HPDE6-E6E7 (cell line): ENCODE data around the gene YTHDF2.
"Not testable (repeated sequence)": the region's sequence is repeated elsewhere in the genome, so short reads cannot be mapped to it uniquely, and the experiment has no call there.

Source experiments
- DNase-seq: peaks from one replicate; pipeline ENCODE4 v3.0.0; 2011; ENCODE audit warnings: missing footprints; ENCODE audit errors: extremely low spot score

Gene YTHDF2

DNA sequence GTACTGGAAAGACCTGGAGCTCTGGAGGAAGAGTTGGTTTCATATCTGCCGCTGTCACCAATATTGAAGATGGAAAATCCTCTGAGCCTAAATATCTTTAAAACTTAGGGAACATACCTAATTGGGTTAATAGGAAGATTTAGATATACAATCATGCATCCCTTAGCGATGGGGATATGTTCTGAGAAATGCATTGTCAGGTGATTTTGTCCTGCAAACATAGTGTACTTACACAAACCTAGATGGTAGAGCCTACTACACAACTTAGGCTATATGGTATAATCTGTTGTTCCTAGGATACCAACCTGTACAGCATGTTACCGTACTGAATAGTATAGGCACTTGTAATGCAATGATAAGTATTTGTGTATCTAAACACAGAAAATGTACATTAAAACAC lies 22.5 kb downstream of the YTHDF2 start:
- no peak for DNase-seq

- no peak for DNase-seq
These were observed 24.4 kb downstream of the YTHDF2 start for GRCh38 chr1:28761189-28761588.

DNA sequence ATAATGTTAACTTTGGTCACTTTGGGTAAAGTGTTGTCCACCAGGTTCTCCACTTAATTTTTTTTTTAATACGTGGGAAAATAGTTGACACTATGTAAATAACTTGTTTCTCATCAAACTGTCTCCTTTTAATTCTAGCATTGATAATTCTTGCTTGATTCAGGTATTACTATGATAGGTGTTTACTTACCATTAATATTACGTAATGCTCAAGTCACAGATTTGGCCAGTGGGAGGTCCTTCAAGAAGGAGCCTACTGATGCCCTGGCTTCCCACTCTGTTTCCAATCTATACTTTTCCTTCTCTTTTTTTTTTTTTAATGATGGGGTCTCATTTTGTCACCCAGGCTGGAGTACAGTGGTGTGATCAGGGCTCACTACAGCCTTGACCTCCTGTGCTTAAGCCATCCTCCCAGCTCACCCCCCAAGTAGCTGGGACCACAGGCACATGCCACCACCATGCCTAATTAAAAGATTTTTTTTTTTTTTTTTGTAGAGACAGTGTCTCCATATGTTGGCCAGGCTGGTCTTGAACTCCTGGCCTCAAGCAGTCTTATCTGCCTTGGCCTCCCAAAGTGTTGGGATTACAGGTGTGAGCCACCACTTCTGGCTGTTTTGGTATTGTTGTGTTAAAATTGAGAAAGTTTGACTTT lies 29.9 kb downstream of the YTHDF2 start:
- no peak for DNase-seq

DNA sequence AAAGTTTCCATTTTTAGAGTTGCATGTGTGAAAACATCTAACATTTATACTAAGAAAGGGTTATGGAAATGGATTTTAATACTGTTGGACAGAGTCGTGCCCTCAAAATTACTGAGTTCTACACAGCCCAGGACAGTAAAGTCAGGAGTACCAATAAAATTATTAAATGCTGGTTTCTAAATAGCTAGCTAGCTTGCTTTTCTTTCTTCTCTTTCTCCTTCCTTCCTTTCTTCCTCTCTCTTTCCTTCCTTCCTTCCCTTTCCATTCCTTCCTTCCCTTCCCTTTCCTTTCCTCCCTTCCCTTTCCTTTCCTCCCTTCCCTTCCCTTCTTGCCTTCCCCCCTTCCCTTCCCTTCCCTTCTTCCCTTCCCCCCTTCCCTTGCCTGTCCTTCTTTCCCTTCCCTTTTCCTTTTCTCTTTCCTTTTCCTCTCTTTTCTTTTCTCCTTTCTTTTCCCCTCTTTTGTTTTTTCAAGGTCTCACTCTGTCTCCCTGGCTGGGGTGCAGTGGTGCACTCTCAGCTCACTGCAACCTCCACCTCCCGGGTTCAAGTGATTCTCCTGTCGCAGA lies 33.9 kb downstream of the YTHDF2 start:
- DNase-seq: no peak

DNA sequence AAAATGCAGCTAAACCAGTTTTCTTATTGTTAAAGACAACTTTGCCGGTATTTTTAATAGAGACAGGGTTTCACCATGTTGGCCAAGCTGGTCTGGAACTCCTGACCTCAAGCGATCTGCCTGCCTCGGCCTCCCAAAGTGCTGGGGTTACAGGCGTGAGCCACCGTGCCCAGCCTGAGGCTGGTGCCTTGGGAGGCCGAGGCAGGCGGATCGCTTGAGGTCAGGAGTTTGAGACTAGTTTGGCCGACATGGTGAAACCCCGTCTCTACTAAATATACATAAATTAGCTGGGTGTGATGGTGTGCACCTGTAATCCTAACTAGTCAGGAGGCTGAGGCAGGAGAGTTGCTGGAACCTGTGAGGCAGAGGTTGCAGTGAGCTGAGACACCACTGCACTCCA lies 35.2 kb downstream of the YTHDF2 start:
- not testable (repeated sequence) for DNase-seq

DNA sequence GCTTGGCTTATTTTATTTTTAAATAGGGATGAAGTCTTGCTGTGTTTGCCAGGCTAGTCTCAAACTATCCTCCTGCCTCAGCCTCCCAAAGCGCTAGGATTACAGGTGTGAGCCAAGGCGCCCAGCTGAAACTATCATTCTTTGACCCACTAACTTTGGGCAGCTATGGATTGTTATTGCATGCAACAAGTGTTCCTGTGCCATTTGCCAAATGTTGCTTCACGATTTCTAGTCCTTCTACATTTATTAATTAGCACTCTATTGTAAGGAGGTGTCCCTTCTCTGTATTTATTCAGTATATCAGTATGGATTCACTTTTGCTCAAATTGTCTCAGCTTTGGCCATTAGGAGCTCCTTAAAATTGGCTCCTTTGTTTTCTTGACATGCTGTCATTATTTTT lies 36.4 kb downstream of the YTHDF2 start:
- no peak for DNase-seq

GRCh38 chr1:28775121-28775942 lies 38.6 kb downstream of the YTHDF2 start:
- peak; percentile 79 for DNase-seq

DNA sequence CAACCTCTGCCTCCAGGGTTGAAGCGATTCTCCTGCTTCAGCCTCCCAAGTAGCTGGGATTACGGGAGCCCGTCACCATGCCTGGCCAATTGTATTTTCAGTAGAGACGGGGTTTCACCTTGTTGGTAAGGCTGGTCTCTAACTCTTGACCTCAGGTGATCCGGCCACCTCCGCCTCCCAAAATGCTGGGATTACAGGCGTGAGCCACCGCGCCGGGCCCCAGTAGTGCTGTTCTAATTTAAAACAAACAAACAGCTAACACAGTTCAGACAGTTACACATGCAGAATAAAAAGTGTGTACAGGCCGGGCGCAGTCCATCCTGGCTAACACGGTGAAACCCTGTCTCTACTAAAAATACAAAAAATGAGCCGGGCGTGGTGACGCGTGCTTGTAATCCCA lies 39.6 kb downstream of the YTHDF2 start:
- no peak for DNase-seq

- no peak for DNase-seq
These were observed 41.3 kb downstream of the YTHDF2 start for GRCh38 chr1:28778021-28778420.

- no peak for DNase-seq
These were observed 43.1 kb downstream of the YTHDF2 start for GRCh38 chr1:28779751-28780408.

DNA sequence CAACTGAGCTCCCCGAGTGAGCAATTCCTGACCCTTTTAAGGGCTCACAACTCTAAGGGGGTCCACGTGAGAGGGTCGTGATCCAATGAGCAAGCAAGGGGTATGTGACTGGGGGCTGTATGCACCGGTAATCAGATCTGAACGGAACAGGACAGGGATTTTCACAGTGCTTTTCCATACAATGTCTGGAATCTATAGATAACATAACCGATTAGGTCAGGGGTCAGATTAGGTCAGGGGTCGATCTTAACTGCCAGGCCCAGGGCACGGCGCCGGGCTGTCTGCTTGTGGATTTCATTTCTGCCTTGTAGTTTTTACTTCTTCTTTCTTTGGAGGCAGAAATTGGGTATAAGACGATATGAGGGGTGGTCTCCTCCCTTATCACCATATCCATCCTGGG lies 44.6 kb downstream of the YTHDF2 start:
- DNase-seq: no peak

DNA sequence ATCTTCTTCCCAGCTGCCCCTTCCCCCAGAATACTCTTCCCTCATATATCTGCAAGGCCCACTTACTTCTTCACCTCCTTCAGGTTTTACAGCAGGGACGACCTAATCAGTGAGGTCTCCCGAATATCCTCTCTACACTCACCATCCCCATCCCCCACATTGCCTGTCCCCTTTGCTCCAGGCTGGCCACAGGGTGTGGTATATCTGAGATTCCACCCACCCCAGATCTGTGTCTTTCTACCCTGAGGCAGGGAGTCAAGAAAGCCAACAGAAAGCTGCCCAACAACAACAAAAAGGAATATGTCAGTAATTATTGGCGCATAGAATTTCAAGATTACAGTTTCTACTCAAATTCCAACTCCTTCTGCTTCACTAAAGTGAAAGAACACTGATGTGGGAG lies 45.3 kb downstream of the YTHDF2 start:
- no peak for DNase-seq

GRCh38 chr1:28783363-28783762 lies 46.6 kb downstream of the YTHDF2 start:
- no peak for DNase-seq

DNA sequence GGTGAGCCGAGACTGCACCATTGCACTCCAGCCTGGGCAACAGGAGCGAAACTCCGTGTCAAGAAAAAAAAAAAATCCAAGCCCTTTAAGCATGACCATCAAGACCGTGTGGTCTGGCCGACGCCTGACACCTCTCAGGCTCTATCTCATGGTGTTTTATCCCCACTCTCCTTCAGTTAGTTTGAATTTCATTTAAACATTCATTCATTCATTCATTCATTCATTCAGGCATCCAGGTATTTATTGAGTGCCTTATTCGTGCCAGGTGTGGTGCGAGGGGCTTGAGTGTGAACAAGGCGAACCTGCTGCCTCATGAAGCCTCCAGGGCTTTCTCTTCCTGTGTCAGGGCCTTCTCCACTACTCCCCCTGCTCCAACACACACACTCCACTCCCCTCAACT lies 52.7 kb downstream of the YTHDF2 start:
- no peak for DNase-seq

GRCh38 chr1:28789816-28790215 lies 53.1 kb downstream of the YTHDF2 start:
- no peak for DNase-seq

DNA sequence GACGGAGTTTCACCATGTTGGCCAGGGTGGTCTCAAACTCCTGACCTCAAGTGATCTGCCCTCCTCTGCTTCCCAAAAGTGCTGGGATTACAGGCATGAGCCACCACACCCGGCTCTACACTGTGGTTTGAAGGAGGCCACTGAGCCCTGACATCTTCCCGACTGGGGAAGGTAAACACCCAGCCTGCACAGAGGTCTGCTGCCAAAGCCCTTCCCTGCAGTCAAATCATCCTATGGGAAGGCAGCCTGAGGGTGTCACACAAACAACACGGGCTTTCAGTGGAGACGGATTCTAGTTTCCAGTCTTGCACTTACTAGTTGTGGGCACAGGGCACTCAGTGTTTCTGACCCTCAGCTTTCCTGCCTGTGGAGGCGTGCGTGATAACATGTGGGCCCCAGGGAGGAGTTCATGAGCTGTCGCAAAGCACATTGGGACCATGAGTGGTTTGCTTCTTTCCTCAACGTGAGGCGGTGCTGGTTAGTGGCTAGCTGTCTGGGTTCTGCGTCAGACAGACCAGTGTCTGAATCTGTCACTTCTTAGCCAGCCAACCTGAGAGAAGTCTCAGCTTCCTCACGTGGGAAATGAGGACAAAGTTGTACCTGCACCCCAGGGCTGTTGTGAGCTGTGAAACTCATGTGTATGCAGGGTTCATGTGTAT lies 53.8 kb downstream of the YTHDF2 start:
- DNase-seq: no peak

DNA sequence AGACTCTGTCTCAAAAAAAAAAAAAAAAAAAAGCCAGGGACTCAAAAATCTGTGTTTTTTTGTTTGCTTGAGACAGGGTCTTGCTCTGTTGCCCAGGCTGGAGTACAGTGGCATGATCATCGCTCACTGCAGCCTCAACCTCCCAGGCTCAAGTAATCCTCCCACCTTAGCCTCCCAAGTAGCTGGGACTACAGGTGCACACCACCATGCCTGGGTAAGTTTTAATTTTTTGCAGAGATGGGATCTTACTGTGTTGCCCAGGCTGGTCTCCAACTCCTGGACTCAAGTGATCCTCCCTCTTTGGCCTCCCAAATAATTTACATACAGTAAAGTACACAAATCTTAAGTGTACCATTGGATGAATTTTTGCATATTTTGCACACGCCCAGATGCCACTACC lies 55.2 kb downstream of the YTHDF2 start:
- not testable (repeated sequence) for DNase-seq

GRCh38 chr1:28792644-28793121 lies 55.9 kb downstream of the YTHDF2 start:
- DNase-seq: no peak

DNA sequence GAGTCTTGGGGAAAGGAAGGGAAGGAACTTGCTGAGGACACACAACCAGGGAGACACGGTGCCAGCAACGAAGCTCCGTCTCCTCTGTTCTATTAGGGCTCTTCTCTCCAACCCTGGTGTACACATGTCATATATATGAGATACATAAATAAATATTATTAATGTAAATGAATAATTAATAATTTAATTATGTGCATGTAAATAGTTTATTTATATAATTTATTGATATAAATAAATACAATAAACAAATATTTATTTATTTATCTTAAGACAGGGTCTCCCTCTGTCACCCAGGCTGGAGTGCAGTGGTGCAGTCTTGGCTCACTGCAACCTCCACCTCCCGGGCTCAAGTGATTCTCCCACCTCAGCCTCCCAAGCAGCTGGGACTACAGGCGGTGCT lies 57.8 kb downstream of the YTHDF2 start:
- DNase-seq: not testable (repeated sequence)

- DNase-seq: no peak
These were observed 59.8 kb downstream of the YTHDF2 start for GRCh38 chr1:28796352-28797211.

DNA sequence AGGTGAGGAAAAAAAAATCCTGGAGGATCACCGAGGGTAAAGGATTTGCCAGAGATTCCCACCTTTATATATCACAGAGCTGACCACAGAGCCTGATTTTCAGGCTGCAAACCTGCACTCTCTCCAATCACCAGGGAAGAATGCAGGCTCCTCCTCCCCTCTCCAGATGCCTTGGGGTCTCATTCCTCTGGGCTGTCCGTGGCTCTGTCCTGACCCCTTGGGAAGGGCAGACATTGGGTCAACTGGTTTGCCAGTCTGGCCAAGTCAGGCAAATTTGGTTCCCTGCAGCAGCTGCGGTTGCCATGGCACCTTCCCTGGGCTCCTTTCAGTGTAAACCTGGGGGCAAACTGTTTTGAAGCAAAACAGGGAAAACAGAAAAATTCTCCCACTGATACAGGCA lies 63.6 kb downstream of the YTHDF2 start:
- DNase-seq: no peak
